ENCODE results near the gene S100A16.
"Not testable (repeated sequence)": the region's sequence is repeated elsewhere in the genome, so short reads cannot be mapped to it uniquely, and the experiment has no call there.

S100A16 gene

GRCh38 chr1:153562021-153562420 lies 50.9 kb downstream of the S100A16 start:
- DNase-seq (ENCODE audit: low spot score) = not testable (repeated sequence)

- no peak for DNase-seq (ENCODE audit: low spot score)
These were observed 51.4 kb downstream of the S100A16 start for GRCh38 chr1:153561466-153561985.

- no peak for DNase-seq (ENCODE audit: low spot score)
These were observed 52.0 kb downstream of the S100A16 start for GRCh38 chr1:153560771-153561465.

GRCh38 chr1:153560241-153560640 lies 52.7 kb downstream of the S100A16 start:
- DNase-seq (ENCODE audit: low spot score) = no peak

- no peak for DNase-seq (ENCODE audit: low spot score)
These were observed 55.1 kb downstream of the S100A16 start for GRCh38 chr1:153557877-153558276.

Data from hepatic stellate cell (primary cell).